GM20000 (cell line): ENCODE data around the gene PTPN14.

Experiments
- DNase-seq: peaks from one replicate; pipeline ENCODE4 v3.0.0; 2012; ENCODE audit warnings: low spot score
- CTCF ChIP-seq: IDR thresholded peaks from 2 replicates; pipeline ENCODE4 v1.5.1; 2012; ENCODE audit warnings: mild to moderate bottlenecking, control low read depth; ENCODE audit errors: extremely low read depth, missing control alignments

The PTPN14 gene

DNA sequence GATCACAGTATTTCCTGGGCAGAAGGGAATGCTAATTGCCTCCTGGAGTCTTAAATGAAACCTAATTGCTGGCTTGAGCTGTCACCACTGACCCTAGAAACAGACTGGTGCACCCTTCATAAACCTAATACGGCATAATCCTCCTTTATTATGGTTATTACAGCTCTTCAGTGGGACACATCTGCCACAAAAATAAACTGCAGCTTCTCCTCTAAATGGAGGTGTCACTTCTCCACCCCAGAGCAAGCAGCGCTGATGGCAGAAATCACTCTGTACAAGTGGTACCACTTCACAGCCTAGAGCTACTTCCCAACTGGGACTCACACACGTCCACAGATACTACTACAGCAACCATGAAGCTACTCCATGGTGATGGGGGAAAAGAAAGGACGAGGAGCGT is 11.1 kb downstream of the PTPN14 start:
- no peak for TF ChIP-seq CTCF
- DNase-seq, result no peak

- DNase-seq, result no peak
- TF ChIP-seq CTCF, result no peak
These were observed 12.9 kb downstream of the PTPN14 start for GRCh38 chr1:214538496-214538895.

DNA sequence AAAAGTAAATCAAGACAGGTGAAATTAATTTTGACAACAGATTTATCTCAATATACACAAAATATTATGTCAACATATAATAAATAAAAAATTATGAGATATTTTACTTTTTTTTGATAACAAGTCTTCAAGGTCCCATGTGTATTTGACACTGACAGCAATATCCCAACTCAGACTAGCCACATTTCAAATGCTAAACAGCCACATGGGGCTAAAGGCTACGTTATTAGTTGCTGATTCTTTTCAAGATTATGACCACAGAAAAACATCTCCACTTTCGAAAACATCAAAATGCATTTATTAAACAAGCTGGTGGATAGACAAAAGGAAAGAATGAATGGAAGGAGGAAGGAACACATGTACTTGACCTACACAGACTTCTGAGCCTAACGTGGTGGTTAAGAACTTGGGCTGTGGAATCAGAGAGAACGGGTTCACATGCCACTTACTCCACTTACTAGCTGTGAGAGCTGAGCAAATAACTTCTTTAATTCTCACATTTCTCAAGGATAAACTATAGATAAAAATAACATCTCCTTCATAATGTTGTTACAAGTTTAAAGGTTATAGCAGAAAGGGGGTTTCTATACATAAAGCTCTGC is 13.4 kb downstream of the PTPN14 start:
- no peak for DNase-seq
- TF ChIP-seq CTCF, result no peak

- TF ChIP-seq CTCF, result no peak
- DNase-seq, result no peak
These were observed 14.2 kb downstream of the PTPN14 start for GRCh38 chr1:214537219-214537618.

- DNase-seq, result no peak
- TF ChIP-seq CTCF, result no peak
These were observed 19.3 kb downstream of the PTPN14 start for GRCh38 chr1:214532070-214532469.

- no peak for TF ChIP-seq CTCF
- no peak for DNase-seq
These were observed 25.8 kb downstream of the PTPN14 start for GRCh38 chr1:214525535-214526019.

DNA sequence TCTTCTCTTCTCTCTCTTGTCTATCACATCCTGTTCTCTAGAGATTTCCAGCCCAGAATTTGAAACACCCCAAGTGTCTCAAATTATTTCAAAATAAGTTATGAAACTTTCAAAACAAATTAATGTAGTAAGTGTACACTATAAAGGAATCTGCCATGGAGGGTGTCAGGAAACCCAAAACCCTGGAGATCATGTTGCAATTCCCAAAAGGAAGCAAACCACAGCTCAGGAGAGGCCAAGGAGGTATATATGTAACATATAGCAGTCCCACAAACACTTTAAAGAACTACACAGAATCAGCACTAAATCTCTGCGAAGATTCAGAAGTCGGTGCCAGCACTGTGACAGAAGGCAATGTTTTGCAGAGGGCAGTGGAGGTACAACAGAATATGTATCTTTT is 26.6 kb downstream of the PTPN14 start:
- no peak for TF ChIP-seq CTCF
- no peak for DNase-seq
